Measurements from ENCODE around the gene PPP1R9A. TPM values are rescaled to one million over a fixed set of nuclear protein-coding genes. Genes with fewer than 3 reads are reported as not detected.

Gene PPP1R9A
- total RNA-seq, 3 donors from 2014 or later = 7.5 to 34.7 (median 19.3) TPM

DNA sequence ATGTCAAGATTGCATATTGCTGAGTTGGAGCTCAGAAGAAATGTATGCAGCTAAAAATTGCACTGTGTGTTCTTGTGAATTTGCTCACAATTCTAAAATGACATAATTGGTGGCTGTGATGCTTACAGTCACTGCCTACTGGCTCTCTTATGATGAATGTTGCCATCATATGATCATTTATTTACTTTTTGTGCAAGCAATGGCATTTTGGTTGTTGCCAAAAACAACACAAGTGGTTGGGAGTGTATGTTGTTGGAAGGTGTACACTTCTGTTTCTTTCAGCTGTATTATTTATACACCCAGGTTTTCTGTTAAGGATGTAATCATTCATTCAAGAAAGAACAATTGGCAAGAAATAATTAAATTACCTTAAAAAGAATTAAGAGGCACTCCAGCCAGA is 388.0 kb downstream of the PPP1R9A start:
- no peaks in the 10 kb centered on the region for H3K27me3 ChIP-seq
- H3K27ac ChIP-seq = no peak overlapping the region
- H3K4me3 ChIP-seq = no peak overlapping the region
- no peaks in the 10 kb centered on the region for H3K36me3 ChIP-seq
- TF ChIP-seq, protein P1, sequence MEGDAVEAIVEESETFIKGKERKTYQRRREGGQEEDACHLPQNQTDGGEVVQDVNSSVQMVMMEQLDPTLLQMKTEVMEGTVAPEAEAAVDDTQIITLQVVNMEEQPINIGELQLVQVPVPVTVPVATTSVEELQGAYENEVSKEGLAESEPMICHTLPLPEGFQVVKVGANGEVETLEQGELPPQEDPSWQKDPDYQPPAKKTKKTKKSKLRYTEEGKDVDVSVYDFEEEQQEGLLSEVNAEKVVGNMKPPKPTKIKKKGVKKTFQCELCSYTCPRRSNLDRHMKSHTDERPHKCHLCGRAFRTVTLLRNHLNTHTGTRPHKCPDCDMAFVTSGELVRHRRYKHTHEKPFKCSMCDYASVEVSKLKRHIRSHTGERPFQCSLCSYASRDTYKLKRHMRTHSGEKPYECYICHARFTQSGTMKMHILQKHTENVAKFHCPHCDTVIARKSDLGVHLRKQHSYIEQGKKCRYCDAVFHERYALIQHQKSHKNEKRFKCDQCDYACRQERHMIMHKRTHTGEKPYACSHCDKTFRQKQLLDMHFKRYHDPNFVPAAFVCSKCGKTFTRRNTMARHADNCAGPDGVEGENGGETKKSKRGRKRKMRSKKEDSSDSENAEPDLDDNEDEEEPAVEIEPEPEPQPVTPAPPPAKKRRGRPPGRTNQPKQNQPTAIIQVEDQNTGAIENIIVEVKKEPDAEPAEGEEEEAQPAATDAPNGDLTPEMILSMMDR (IDR thresholded peaks at IDR 0.05) = no peak
- no peak for TF ChIP-seq POLR2AphosphoS5 (IDR thresholded peaks at IDR 0.05)
- TF ChIP-seq POLR2A (IDR thresholded peaks at IDR 0.05) = no peak
- no peaks in the 10 kb centered on the region for H3K4me1 ChIP-seq
- H3K9me3 ChIP-seq = no peaks in the 10 kb centered on the region
- intact Hi-C loops (cut with DNase I; ENCODE audit: low total_unique reads) = no loop called here
- no peak for DNase-seq (ENCODE audit: low spot score in 2 of 2)

DNA sequence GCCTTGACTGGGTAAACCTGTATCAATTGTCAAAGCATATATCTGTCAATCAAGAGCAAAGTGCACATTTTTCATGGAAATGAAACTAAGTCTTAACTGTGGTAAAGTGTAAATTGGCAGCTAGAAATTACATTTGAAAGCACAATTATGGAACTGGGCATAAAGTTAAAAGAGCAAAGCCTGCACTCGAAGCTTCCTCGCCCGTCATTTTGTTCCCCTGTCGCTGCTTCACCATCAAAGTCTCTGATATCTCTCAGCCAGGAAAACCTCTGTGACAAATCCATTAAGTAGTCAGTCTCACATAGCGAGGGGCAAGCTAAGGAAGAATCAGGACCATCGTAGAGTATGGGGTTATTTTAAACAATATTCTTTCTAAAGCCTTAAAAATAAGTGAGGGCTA is 389.1 kb downstream of the PPP1R9A start:
- Histone ChIP-seq H3K27me3 (no peaks in the 10 kb centered on the region), H3K9me3 (no peaks in the 10 kb centered on the region), H3K27ac (no peak overlapping the region), H3K4me3 (no peak overlapping the region), H3K36me3 (no peaks in the 10 kb centered on the region), H3K4me1 (no peaks in the 10 kb centered on the region)
- no peak for DNase-seq (ENCODE audit: low spot score in 2 of 2)
- intact Hi-C loops (cut with DNase I; ENCODE audit: low total_unique reads) = no loop called here
- no peak for TF ChIP-seq POLR2A (IDR thresholded peaks at IDR 0.05)
- TF ChIP-seq, protein P1 (IDR thresholded peaks at IDR 0.05) = no peak
- TF ChIP-seq POLR2AphosphoS5 (IDR thresholded peaks at IDR 0.05) = no peak

DNA sequence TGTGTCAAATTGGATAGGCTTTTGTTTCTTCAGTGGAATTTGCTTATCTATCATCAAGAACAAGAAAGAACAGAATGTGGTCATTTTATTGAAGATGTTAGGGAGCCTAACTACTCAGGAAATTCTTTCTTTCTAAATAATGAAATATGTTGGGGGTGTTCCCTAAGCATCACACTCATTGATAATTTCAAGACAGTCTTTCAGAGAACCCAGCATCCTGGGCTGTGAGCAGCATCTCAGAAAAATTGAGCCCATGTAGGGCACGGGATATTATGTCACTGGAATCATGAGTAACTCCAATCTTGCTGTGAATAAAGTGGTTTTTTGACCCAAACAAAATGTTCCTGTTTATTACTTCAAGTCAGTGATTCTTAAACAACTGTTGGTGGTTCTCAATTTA is 389.6 kb downstream of the PPP1R9A start:
- Histone ChIP-seq H3K4me3 (no peak overlapping the region), H3K36me3 (no peaks in the 10 kb centered on the region), H3K4me1 (no peaks in the 10 kb centered on the region), H3K27ac (no peak overlapping the region), H3K9me3 (no peaks in the 10 kb centered on the region), H3K27me3 (no peaks in the 10 kb centered on the region)
- TF ChIP-seq POLR2AphosphoS5 (IDR thresholded peaks at IDR 0.05) (no peak), POLR2A (IDR thresholded peaks at IDR 0.05) (no peak)
- TF ChIP-seq, protein P1 (IDR thresholded peaks at IDR 0.05) = no peak
- no peak for DNase-seq (ENCODE audit: low spot score in 2 of 2)
- intact Hi-C loops (cut with DNase I; ENCODE audit: low total_unique reads) = no loop called here

DNA sequence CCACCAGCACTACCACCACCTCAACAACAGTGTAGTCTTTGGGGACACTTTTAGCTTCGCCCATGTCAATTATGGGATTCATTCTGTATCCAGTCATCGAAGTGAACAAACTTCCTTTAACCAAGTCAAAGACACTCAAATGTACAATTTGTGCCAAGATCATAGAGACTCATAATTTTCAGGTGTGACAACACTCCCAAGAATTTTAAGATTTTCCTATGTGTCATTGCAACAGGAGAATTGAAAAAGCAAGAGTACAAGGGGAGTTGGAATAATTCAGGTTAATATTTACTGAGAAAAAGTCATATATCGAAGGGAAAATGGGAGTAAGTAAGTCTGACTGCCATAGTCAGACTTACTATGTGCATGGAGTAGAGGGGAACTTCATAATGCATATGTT is 390.7 kb downstream of the PPP1R9A start:
- Histone ChIP-seq H3K27ac (no peak overlapping the region), H3K27me3 (no peaks in the 10 kb centered on the region), H3K4me3 (no peak overlapping the region), H3K36me3 (no peaks in the 10 kb centered on the region), H3K9me3 (no peaks in the 10 kb centered on the region), H3K4me1 (no peaks in the 10 kb centered on the region)
- no peak for TF ChIP-seq POLR2AphosphoS5 (IDR thresholded peaks at IDR 0.05)
- TF ChIP-seq, protein P1 (IDR thresholded peaks at IDR 0.05) = no peak
- no peak for TF ChIP-seq POLR2A (IDR thresholded peaks at IDR 0.05)
- intact Hi-C loops (cut with DNase I; ENCODE audit: low total_unique reads) = no loop called here
- DNase-seq (ENCODE audit: low spot score in 2 of 2) = no peak

DNA sequence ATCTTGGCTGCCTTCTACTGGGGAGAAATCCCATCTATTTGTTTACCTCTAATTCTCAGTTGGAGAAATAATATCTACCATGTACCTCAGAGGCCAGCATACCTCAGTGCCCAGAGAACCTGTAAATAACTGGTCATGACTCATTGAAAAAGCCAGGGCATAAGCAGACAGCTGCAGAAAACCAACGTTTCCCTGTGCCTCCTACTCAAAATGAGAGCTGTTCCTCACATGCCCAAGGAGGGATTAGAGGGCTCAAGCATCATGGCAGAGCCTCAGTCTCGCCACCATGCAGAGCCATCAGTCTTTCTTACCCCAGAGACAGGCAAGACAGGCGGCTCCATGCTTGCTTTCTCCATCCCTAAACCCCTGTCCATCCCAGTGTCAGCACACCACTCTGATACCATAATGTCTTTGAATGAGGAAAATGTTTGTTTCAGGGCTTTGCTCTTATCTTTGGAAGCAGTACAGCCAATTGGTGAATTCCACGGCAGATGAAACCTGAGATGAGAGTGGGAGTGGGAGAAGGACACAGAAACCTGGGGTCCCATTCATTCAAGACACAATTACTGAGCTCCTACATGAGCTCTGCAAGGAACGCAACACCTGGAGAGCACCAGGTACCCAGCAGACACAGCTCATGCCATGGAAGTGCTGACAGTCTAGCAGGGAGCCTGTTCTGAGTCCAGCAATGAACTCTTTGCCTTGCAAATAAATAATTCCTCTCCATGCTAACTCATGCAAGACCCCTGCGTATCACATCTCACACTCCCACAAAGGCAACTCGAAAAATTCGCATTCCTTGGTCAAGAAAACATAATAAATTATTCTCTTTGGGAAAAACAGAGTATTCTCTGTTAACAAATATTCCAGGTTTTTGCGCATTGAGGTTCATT is 395.9 kb downstream of the PPP1R9A start:
- no peak for DNase-seq (ENCODE audit: low spot score in 2 of 2)
- intact Hi-C loops (cut with DNase I; ENCODE audit: low total_unique reads) = no loop called here
- Histone ChIP-seq H3K9me3 (no peaks in the 10 kb centered on the region), H3K4me3 (no peak overlapping the region), H3K27me3 (no peaks in the 10 kb centered on the region), H3K36me3 (no peaks in the 10 kb centered on the region), H3K27ac (no peak overlapping the region), H3K4me1 (no peaks in the 10 kb centered on the region)
- no peak for TF ChIP-seq POLR2AphosphoS5 (IDR thresholded peaks at IDR 0.05)
- TF ChIP-seq, protein P1 (IDR thresholded peaks at IDR 0.05) = no peak
- TF ChIP-seq POLR2A (IDR thresholded peaks at IDR 0.05) = no peak
